GM18498 (cell line): ENCODE data around the gene CHMP1B.

Experiments
- ATAC-seq: cut with Tn5 transposase; IDR thresholded peaks from one replicate; pipeline ENCODE4 v1.9.1; 2021; ENCODE audit warnings: mild to moderate bottlenecking, moderate library complexity; ENCODE audit not compliant: unreplicated experiment

Gene CHMP1B

GRCh38 chr18:11899063-11899462 is 47.9 kb downstream of the CHMP1B start:
- ATAC-seq = no peak

GRCh38 chr18:11901826-11902438 is 50.7 kb downstream of the CHMP1B start:
- ATAC-seq = no peak

- ATAC-seq = no peak
Measured at GRCh38 chr18:11902522-11903292, 51.5 kb downstream of the CHMP1B start.
